ENCODE measurements around the gene SOX10.

DNA sequence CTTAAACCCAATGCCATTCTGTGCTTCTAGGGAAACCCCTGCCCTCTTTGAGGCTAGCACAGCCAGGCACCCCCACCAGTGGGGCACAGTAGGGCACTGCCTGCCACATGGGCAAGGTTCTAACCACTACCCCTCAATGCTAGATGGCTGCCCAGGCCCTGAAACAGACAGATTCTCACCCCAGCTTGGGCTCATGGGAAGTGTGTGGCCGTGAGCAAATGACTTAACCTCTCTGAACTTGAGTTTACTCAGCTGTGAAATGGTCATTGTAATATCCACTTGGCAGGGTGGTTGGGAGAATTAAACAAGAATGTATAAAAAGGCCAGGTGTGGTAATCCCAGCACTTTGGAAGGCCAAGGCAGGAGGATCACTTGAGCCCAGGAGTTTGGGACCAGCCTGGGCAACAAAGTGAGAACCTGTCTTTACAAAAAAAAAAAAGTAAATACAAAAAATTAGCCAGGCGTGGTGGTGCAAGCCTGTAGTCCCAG is 53.4 kb downstream of the SOX10 start:
- TF ChIP-seq POLR2A (IDR thresholded peaks at IDR 0.05; ENCODE audit: low read depth, low read length) (no peak), POLR2AphosphoS5 (IDR thresholded peaks at IDR 0.05; ENCODE audit: low read depth, low read length) (no peak)
